ENCODE results near the gene KLHL40.

- no peak for TF ChIP-seq EZH2 (IDR thresholded peaks at IDR 0.05; ENCODE audit: low read length)
- no peak for TF ChIP-seq CTCF (optimal IDR thresholded peaks at IDR 0.05 in 1 of 3, IDR thresholded peaks at IDR 0.05 in 1 of 3, conservative IDR thresholded peaks at IDR 0.05 in 1 of 3; ENCODE audit: extremely low read depth in 1 of 3, insufficient read depth in 2 of 3, low read length in 3 of 3)
Measured at GRCh38 chr3:42666577-42666998, 18.7 kb upstream of the KLHL40 start.
